Stimulated activated memory B cell treated with anti-CD40 and anti-IgM and Interleukin-4, amounts not matched to agents 10 μg/mL and 1 μg/mL and 100 μg/mL, for 72 hours (primary cell): Measurements from ENCODE around the gene MCM5.
"Not testable (repeated sequence)": the region's sequence is repeated elsewhere in the genome, so short reads cannot be mapped to it uniquely, and the experiment has no call there.

Experiments
- ATAC-seq: fragments of 150-1000 bp; cut with Tn5 transposase; 2 replicates; pipeline ENCODE4 v1.10.0; 2021
- H3K27ac Mint-ChIP-seq: one replicate; pipeline ENCODE4 v1.8.0; 2022; ENCODE audit warnings: mild to moderate bottlenecking, mixed read lengths
- H3K27me3 Mint-ChIP-seq: one replicate; pipeline ENCODE4 v1.8.0; 2022; ENCODE audit warnings: mixed read lengths
- H3K36me3 Mint-ChIP-seq: one replicate; pipeline ENCODE4 v1.8.0; 2022; ENCODE audit warnings: mixed read lengths
- H3K4me1 Mint-ChIP-seq: one replicate; pipeline ENCODE4 v1.8.0; 2022; ENCODE audit warnings: mixed read lengths
- H3K4me3 Mint-ChIP-seq: one replicate; pipeline ENCODE4 v1.8.0; 2022; ENCODE audit warnings: mild to moderate bottlenecking, moderate library complexity, mixed read lengths
- H3K9me3 Mint-ChIP-seq: one replicate; pipeline ENCODE4 v1.8.0; 2022; ENCODE audit warnings: mixed read lengths

Gene MCM5

GRCh38 chr22:35390933-35391332 is 9.0 kb upstream of the MCM5 start:
- peaks cover 45% of the 10 kb centered on the region for H3K4me1 Mint-ChIP-seq
- no peak overlapping the region for H3K4me3 Mint-ChIP-seq
- H3K27me3 Mint-ChIP-seq: no peaks in the 10 kb centered on the region
- peaks cover 50% of the 10 kb centered on the region for H3K36me3 Mint-ChIP-seq
- H3K27ac Mint-ChIP-seq: no peak overlapping the region
- H3K9me3 Mint-ChIP-seq: no peaks in the 10 kb centered on the region
- no peak for ATAC-seq

DNA sequence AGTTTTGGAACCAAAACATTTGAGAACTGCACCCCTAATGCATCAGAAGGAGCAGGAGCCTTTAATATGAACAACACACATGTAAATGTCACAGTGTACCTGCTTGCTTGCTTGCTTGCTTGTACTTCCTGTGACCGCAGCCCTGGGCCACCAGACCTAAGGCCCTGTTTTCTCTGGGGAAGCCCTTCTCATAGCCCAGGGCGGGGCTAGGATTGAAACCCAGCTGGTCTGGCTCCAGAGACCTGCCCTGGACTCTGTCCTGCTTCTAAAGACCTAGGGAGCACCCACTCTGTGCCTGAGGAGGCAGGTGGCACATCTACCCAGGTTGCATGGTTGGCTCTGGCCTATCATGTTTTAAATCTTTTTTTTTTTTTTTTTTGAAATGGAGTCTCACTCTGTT is 7.6 kb upstream of the MCM5 start:
- H3K36me3 Mint-ChIP-seq: peaks cover 38% of the 10 kb centered on the region
- ATAC-seq: peak; percentile 87
- no peak overlapping the region for H3K4me3 Mint-ChIP-seq
- no peaks in the 10 kb centered on the region for H3K27me3 Mint-ChIP-seq
- H3K4me1 Mint-ChIP-seq: peaks cover 58% of the 10 kb centered on the region
- no peaks in the 10 kb centered on the region for H3K9me3 Mint-ChIP-seq
- H3K27ac Mint-ChIP-seq: peak overlapping the region; percentile 67

GRCh38 chr22:35393116-35394010 is 6.6 kb upstream of the MCM5 start:
- Mint-ChIP-seq H3K36me3 (peaks cover 34% of the 10 kb centered on the region), H3K4me3 (peak overlapping the region; percentile 2), H3K27me3 (no peaks in the 10 kb centered on the region), H3K9me3 (no peaks in the 10 kb centered on the region), H3K4me1 (peaks cover 63% of the 10 kb centered on the region), H3K27ac (peak overlapping the region; percentile 67)
- no peak for ATAC-seq

DNA sequence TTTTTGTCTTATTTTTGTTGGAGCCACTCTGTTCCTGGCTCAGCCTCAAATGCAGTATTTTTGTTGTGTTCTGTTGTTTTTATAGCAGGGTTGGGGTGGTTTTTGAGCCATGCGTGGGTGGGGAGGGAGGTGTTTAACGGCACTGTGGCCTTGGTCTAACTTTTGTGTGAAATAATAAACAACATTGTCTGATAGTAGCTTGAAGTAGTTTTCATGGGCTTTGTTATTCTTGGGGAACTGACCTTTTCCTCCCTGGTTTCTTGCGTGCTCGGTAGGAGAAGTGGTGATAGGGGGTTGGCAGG is 6.0 kb upstream of the MCM5 start:
- no peaks in the 10 kb centered on the region for H3K27me3 Mint-ChIP-seq
- ATAC-seq: no peak
- peaks cover 60% of the 10 kb centered on the region for H3K4me1 Mint-ChIP-seq
- peak overlapping the region; percentile 2 for H3K4me3 Mint-ChIP-seq
- peaks cover 31% of the 10 kb centered on the region for H3K36me3 Mint-ChIP-seq
- no peaks in the 10 kb centered on the region for H3K9me3 Mint-ChIP-seq
- peak overlapping the region; percentile 67 for H3K27ac Mint-ChIP-seq

DNA sequence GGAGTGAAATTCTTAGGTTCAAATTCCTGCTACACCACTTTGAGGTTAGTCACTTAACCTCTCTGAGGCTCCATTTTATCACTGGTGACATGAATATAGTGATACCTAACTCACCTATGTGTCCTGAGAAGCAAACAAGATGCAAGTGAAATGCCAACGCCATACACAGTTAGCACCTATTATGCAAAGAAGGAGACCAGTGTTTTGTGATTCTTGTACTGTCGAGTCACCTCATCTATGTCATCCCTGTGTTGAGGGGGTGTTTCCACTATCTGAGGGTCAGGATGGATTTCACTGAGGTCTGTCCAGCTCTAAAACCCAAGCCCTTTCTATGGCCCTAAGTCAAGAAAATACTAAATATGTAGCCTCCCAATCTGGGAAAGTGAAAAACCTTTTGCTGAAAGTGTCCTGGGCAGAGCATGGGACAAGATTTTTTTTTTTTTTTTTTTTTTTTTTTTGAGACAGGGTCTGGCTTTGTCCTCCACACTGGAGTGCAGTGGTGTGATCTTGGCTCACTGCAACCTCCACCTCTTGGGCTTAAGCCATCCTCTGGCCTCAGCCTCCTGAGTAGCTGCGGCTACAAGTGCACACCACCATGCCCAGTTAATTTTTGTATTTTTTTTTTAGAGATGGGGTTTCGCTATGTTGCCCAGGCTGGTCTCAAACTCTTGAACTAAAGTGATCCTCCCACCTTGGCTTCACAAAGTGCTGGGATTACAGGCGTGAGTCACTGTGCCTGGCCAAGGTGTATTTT is 5.0 kb upstream of the MCM5 start:
- H3K4me3 Mint-ChIP-seq: no peak overlapping the region
- ATAC-seq: no peak
- peaks cover 25% of the 10 kb centered on the region for H3K36me3 Mint-ChIP-seq
- H3K4me1 Mint-ChIP-seq: peaks cover 50% of the 10 kb centered on the region
- peak overlapping the region; percentile 67 for H3K27ac Mint-ChIP-seq
- H3K9me3 Mint-ChIP-seq: no peaks in the 10 kb centered on the region
- H3K27me3 Mint-ChIP-seq: no peaks in the 10 kb centered on the region

- not testable (repeated sequence) for H3K27me3 Mint-ChIP-seq, H3K9me3 Mint-ChIP-seq
- peaks cover 27% of the 10 kb centered on the region for H3K36me3 Mint-ChIP-seq
- H3K4me3 Mint-ChIP-seq: peak overlapping the region; percentile 66
- H3K27ac Mint-ChIP-seq: peak overlapping the region; percentile 97
- ATAC-seq: peak; percentile 32
- H3K4me1 Mint-ChIP-seq: peaks cover 55% of the 10 kb centered on the region
Observed at GRCh38 chr22:35396622-35397021, 3.3 kb upstream of the MCM5 start.

DNA sequence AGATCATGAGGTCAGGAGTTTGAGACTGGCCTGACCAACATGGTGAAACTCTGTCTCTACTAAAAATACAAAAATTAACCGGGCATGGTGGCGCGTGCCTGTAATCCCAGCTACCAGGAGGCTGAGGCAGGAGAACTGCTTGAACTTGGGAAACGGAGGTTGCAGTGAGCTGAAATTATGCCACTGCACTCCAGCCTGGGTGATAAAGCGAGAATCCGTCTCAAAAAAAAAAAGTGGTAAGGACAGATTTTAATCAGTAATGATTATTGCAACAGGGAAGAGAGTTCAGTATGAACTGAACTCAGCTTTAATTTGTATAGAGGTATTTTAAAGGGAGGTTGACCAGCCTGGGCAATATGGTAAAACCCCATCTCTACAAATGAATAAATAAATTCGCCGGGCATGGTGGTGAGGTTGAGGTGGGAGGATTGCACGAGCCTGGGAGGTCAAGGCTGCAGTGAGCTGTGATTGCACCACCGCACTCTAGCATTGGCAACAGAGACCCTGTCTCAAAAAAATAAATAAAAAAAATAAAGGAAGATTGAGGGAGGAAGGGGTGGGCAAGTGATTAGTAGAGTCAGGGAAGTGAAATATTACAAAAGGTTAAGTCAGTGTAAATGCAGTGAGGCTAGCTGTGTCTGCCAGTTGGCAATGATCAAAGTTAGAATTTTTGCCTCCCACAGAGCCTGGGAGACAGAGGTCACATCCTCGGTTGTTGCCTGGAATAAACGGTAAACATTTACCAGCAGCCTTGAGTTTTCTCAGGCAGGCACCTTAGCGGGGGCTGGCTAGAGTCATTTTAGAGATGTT is 2.6 kb upstream of the MCM5 start:
- no peaks in the 10 kb centered on the region for H3K27me3 Mint-ChIP-seq
- peaks cover 31% of the 10 kb centered on the region for H3K36me3 Mint-ChIP-seq
- H3K27ac Mint-ChIP-seq: peak overlapping the region; percentile 97
- no peaks in the 10 kb centered on the region for H3K9me3 Mint-ChIP-seq
- H3K4me1 Mint-ChIP-seq: peaks cover 55% of the 10 kb centered on the region
- peak overlapping the region; percentile 66 for H3K4me3 Mint-ChIP-seq
- no peak for ATAC-seq

DNA sequence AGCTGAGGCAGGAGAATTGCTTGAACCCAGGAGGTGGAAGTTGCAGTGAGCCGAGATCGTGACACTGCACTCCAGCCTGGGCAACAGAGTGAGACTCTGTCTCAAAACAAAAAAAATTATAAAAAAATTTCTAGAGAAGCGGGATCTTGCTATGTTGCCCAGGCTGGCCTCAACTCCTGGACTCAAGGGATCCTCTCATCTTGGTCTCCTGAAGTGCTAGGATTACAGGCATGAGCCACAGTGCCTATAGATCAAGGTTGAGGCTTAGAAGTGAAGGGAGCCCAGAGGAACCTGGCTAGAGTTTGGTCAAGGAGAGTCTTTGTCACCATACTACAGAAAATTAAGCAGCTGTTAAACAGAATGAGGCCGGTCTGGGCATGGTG is 1.4 kb upstream of the MCM5 start:
- H3K36me3 Mint-ChIP-seq: peaks cover 33% of the 10 kb centered on the region
- H3K4me1 Mint-ChIP-seq: peaks cover 51% of the 10 kb centered on the region
- H3K9me3 Mint-ChIP-seq: no peaks in the 10 kb centered on the region
- H3K27ac Mint-ChIP-seq: peak overlapping the region; percentile 97
- ATAC-seq: no peak
- H3K4me3 Mint-ChIP-seq: peak overlapping the region; percentile 99
- no peaks in the 10 kb centered on the region for H3K27me3 Mint-ChIP-seq

DNA sequence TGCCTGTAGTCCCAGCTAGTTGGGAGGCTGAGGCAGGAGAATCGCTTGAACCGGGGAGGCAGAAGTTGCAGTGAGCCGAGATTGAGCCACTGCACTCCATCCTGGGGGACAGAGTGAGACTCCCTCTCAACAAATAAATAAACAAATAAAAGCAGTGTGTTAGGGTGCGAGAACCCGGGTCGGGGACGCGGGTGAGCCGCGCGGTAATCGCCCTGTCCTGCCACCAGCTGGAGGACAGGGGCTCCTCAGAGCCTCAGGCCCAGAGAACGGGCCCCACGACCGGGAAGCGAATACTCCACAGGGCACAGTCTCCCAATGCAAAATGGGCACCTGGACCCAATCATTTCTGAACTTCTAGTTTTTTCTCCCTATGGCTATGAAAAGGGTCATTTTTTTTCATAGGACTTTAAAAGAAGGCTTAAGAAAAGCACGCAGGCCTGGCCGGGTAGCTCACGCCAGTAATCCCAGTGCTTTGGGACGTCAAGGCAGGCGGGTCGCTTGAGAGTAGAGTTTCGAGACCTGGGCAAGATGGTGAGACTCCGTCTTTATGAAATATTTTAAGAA is 744 bp upstream of the MCM5 start:
- Mint-ChIP-seq H3K27me3 (no peaks in the 10 kb centered on the region), H3K27ac (peak overlapping the region; percentile 97), H3K9me3 (no peaks in the 10 kb centered on the region), H3K36me3 (peaks cover 33% of the 10 kb centered on the region), H3K4me3 (peak overlapping the region; percentile 99), H3K4me1 (peaks cover 45% of the 10 kb centered on the region)
- ATAC-seq: no peak

GRCh38 chr22:35400501-35400790 is 506 bp downstream of the MCM5 start:
- no peaks in the 10 kb centered on the region for H3K9me3 Mint-ChIP-seq
- peak; percentile 6 for ATAC-seq
- H3K4me3 Mint-ChIP-seq: peak overlapping the region; percentile 99
- peak overlapping the region; percentile 97 for H3K27ac Mint-ChIP-seq
- no peaks in the 10 kb centered on the region for H3K27me3 Mint-ChIP-seq
- peaks cover 40% of the 10 kb centered on the region for H3K36me3 Mint-ChIP-seq
- H3K4me1 Mint-ChIP-seq: peaks cover 43% of the 10 kb centered on the region

DNA sequence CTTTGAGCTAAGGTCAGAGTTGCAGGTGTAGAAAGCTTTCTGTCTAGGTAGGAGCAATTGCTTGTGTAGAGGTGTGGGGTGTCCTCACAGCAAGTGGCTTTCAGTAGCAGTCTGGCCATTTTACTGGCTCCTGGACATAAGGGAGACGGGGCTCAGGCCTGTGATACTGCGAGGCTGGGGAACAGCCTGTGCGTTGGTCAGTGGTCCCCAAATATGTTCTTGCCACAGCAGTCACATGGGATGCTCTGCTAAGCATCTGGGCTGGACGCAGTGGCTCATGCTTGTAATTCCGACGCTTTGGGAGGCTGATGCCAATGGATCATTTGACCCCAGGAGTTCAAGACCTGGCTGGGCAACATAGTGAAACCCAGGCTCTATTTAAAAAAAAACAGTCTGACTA is 1.9 kb downstream of the MCM5 start:
- no peak for ATAC-seq
- peak overlapping the region; percentile 99 for H3K4me3 Mint-ChIP-seq
- no peaks in the 10 kb centered on the region for H3K9me3 Mint-ChIP-seq
- H3K27ac Mint-ChIP-seq: peak overlapping the region; percentile 97
- peaks cover 52% of the 10 kb centered on the region for H3K36me3 Mint-ChIP-seq
- H3K27me3 Mint-ChIP-seq: no peaks in the 10 kb centered on the region
- peaks cover 41% of the 10 kb centered on the region for H3K4me1 Mint-ChIP-seq

GRCh38 chr22:35403356-35403755 is 3.4 kb downstream of the MCM5 start:
- Mint-ChIP-seq H3K9me3 (no peaks in the 10 kb centered on the region), H3K27ac (peak overlapping the region; percentile 97), H3K4me1 (peaks cover 46% of the 10 kb centered on the region)

DNA sequence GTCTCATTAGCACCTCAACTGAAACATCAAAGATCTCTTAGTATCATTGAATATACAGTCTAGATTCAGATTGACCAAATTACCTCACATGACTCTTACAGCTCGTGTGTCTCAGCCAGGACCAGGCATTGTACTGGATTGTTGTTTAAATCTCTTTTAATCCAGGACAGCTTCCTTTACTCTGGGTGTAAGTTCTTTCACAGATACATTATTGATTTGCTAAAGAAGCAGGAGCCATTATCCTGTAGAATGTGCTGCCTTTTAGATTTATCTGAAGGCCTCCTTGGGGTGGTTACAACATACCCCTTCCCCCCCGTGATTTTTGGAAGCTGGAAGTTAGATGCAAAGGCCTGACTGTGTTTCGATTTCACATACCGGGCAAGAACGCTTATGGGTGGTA is 4.2 kb downstream of the MCM5 start:
- H3K27ac Mint-ChIP-seq: peak overlapping the region; percentile 97
- no peak overlapping the region for H3K4me3 Mint-ChIP-seq
- ATAC-seq: no peak
- H3K4me1 Mint-ChIP-seq: peaks cover 48% of the 10 kb centered on the region
- peaks cover 70% of the 10 kb centered on the region for H3K36me3 Mint-ChIP-seq
- no peaks in the 10 kb centered on the region for H3K9me3 Mint-ChIP-seq
- no peaks in the 10 kb centered on the region for H3K27me3 Mint-ChIP-seq

More at GRCh38 chr22:35403356-35403755, 3.4 kb downstream of the MCM5 start:
- Mint-ChIP-seq H3K4me3 (no peak overlapping the region), H3K27me3 (no peaks in the 10 kb centered on the region), H3K36me3 (peaks cover 67% of the 10 kb centered on the region)
- no peak for ATAC-seq

DNA sequence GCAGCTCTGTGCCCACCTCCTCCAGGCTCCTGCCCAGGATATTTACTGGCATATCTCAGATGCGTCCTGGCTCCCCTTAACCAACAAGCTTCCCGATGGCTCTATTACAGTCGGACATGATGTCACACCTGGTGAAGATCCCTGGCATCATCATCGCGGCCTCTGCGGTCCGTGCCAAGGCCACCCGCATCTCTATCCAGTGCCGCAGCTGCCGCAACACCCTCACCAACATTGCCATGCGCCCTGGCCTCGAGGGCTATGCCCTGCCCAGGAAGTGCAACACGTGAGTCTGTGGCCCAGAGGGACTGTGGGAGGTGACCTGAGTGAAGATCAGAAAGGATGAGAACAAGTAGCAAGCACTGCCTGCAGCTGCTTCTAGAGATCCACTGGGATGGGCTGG is 6.5 kb downstream of the MCM5 start:
- Mint-ChIP-seq H3K4me1 (peaks cover 61% of the 10 kb centered on the region), H3K36me3 (peaks cover 67% of the 10 kb centered on the region), H3K4me3 (no peak overlapping the region), H3K9me3 (no peaks in the 10 kb centered on the region), H3K27ac (peak overlapping the region; percentile 94), H3K27me3 (no peaks in the 10 kb centered on the region)
- ATAC-seq: no peak

GRCh38 chr22:35407362-35407761 is 7.4 kb downstream of the MCM5 start:
- Mint-ChIP-seq H3K27me3 (no peaks in the 10 kb centered on the region), H3K36me3 (peaks cover 70% of the 10 kb centered on the region), H3K4me1 (peaks cover 61% of the 10 kb centered on the region), H3K9me3 (no peaks in the 10 kb centered on the region), H3K27ac (peak overlapping the region; percentile 94), H3K4me3 (no peak overlapping the region)
- no peak for ATAC-seq
